NCI-H1105 (cell line): ENCODE data around the gene APOBEC3A.
"Not testable (repeated sequence)": the region's sequence is repeated elsewhere in the genome, so short reads cannot be mapped to it uniquely, and the experiment has no call there.

Experiments used
- DNase-seq: peaks from one replicate; lab custom pipeline; 2025; lab: John Stamatoyannopoulos, UW

APOBEC3A gene

GRCh38 chr22:38943201-38943600 lies 14.2 kb upstream of the APOBEC3A start:
- no peak for DNase-seq

GRCh38 chr22:38943882-38944281 lies 13.5 kb upstream of the APOBEC3A start:
- no peak for DNase-seq

- DNase-seq = no peak
Observed at GRCh38 chr22:38944653-38945052, 12.8 kb upstream of the APOBEC3A start.

- DNase-seq = not testable (repeated sequence)
Observed at GRCh38 chr22:38945706-38946338, 11.6 kb upstream of the APOBEC3A start.

- no peak for DNase-seq
Observed at GRCh38 chr22:38946771-38947170, 10.6 kb upstream of the APOBEC3A start.

GRCh38 chr22:38947321-38948140 lies 9.9 kb upstream of the APOBEC3A start:
- no peak for DNase-seq

- no peak for DNase-seq
Observed at GRCh38 chr22:38948181-38948940, 9.0 kb upstream of the APOBEC3A start.

- no peak for DNase-seq
Observed at GRCh38 chr22:38949889-38950405, 7.5 kb upstream of the APOBEC3A start.

GRCh38 chr22:38950527-38951295 lies 6.7 kb upstream of the APOBEC3A start:
- no peak for DNase-seq

- DNase-seq = no peak
Observed at GRCh38 chr22:38951734-38952133, 5.7 kb upstream of the APOBEC3A start.

- DNase-seq = no peak
Observed at GRCh38 chr22:38952281-38952993, 5.0 kb upstream of the APOBEC3A start.

- DNase-seq = no peak
Observed at GRCh38 chr22:38953091-38953490, 4.3 kb upstream of the APOBEC3A start.

- DNase-seq = no peak
Observed at GRCh38 chr22:38953577-38954413, 3.6 kb upstream of the APOBEC3A start.

- no peak for DNase-seq
Observed at GRCh38 chr22:38954414-38955043, 2.9 kb upstream of the APOBEC3A start.

- DNase-seq = no peak
Observed at GRCh38 chr22:38955250-38955905, 2.0 kb upstream of the APOBEC3A start.

GRCh38 chr22:38955926-38956325 lies 1.5 kb upstream of the APOBEC3A start:
- no peak for DNase-seq

- no peak for DNase-seq
Observed at GRCh38 chr22:38956551-38956950, 858 bp upstream of the APOBEC3A start.

- DNase-seq = no peak
Observed at GRCh38 chr22:38957808-38958650, 620 bp downstream of the APOBEC3A start.
